Measurements from ENCODE around the gene ZNF580. TPM values are rescaled to one million over a fixed set of nuclear protein-coding genes. Genes with fewer than 3 reads are reported as not detected.

ZNF580 gene
- total and polyA plus RNA-seq, 12 donors = 16.5 to 29.9 (median 21.1) TPM

- intact Hi-C loops (cut with DNase I) = loop anchor here in 3 of 10 donors (1.0 kb wide), 1 partner anchor 20 kb away; the partner anchor contains the start of gene EPN1 (in 3 of the 3)
- ATAC-seq (peak; percentile 10 to 69 (median 60)), DNase-seq (peak; percentile 96 to 98)
- Histone ChIP-seq H3K4me1 (peaks cover 35 to 57% (median 54%) of the 10 kb centered on the region in 9 donors), H3K36me3 (peaks cover 0 to 29% (median 6%) of the 10 kb centered on the region in 9 donors), H3K27me3 (no peaks in the 10 kb centered on the region), H3K4me3 (peak within 1 kb of the TSS; percentile 78 to 99 (median 90)), H3K27ac (peak within 1 kb of the TSS; percentile 95 to 100 (median 99)), H3K9me3 (no peaks in the 10 kb centered on the region)
- WGBS, 2 donors = 0% methylated on average over 93 to 95 of the region's 95 CpGs
- no peak for TF ChIP-seq CTCF (IDR thresholded peaks at IDR 0.05)
Measured at GRCh38 chr19:55654868-55655647, 14.3 kb downstream of the ZNF580 start, which contains the start of gene U2AF2. U2AF2 (plus strand) TSS chr19:55655035; CDS start chr19:55655105, 70 bp downstream.

GRCh38 chr19:55655648-55656040 lies 14.8 kb downstream of the ZNF580 start:
- no peak for ATAC-seq
- H3K4me3 ChIP-seq = peak overlapping the region; percentile 78 to 99 (median 90)
- WGBS, 2 donors = 1 to 2% methylated on average over 19 of the region's 19 CpGs
- DNase-seq = no peak
- H3K4me1 ChIP-seq = peaks cover 35 to 61% (median 54%) of the 10 kb centered on the region in 9 donors
- intact Hi-C loops (cut with DNase I) = loop anchor here in 2 of 10 donors (1.0 to 2.0 kb wide), 2 partner anchors 17 to 20 kb away; partner anchors contain the start of gene EPN1 (in 1 of the 2)
- TF ChIP-seq CTCF (IDR thresholded peaks at IDR 0.05) = no peak
- peaks cover 0 to 33% (median 8%) of the 10 kb centered on the region in 9 donors for H3K36me3 ChIP-seq
- no peaks in the 10 kb centered on the region for H3K9me3 ChIP-seq
- no peaks in the 10 kb centered on the region for H3K27me3 ChIP-seq
- peak overlapping the region; percentile 95 to 100 (median 99) for H3K27ac ChIP-seq

GRCh38 chr19:55656552-55656951 lies 15.8 kb downstream of the ZNF580 start:
- intact Hi-C loops (cut with DNase I) = loop anchor here in 1 of 10 donors (2.0 kb wide), 1 partner anchor 16 kb away; no protein-coding TSS in a partner anchor

More at GRCh38 chr19:55656552-55656951, 15.8 kb downstream of the ZNF580 start:
- no peak for DNase-seq
- WGBS, 2 donors = 51 to 54% methylated on average over 7 of the region's 7 CpGs
- Histone ChIP-seq H3K27ac (no peak overlapping the region), H3K9me3 (no peaks in the 10 kb centered on the region), H3K4me3 (peak overlapping the region in 9 of 10 donors; percentile 78 to 99 (median 89)), H3K36me3 (peaks cover 0 to 36% (median 8%) of the 10 kb centered on the region in 9 donors), H3K27me3 (no peaks in the 10 kb centered on the region), H3K4me1 (peaks cover 35 to 62% (median 54%) of the 10 kb centered on the region in 9 donors)
- ATAC-seq = no peak
- no peak for TF ChIP-seq CTCF (IDR thresholded peaks at IDR 0.05)

Measured in heart right ventricle (tissue), 16 donors.